GM12875 (cell line): Measurements from ENCODE around the gene TECTB.

ENCODE experiments used
- H3K4me3 ChIP-seq: one replicate; pipeline ENCODE4 v1.5.1; 2011; ENCODE audit warnings: low read depth, low read length, control low read depth
- CTCF ChIP-seq: IDR thresholded peaks from 2 replicates; pipeline ENCODE4 v1.5.1; 2011; ENCODE audit warnings: low read depth, mild to moderate bottlenecking, control low read depth, inconsistent platforms, low read length, moderate library complexity, borderline replicate concordance; ENCODE audit not compliant: insufficient read depth

The TECTB gene

GRCh38 chr10:112295853-112296830, 12.9 kb downstream of the TECTB start:
- TF ChIP-seq CTCF = no peak
- no peak overlapping the region for H3K4me3 ChIP-seq

- no peak overlapping the region for H3K4me3 ChIP-seq
- TF ChIP-seq CTCF = no peak
Measured at GRCh38 chr10:112296908-112297331, 13.7 kb downstream of the TECTB start.

GRCh38 chr10:112298581-112298980, 15.4 kb downstream of the TECTB start:
- no peak overlapping the region for H3K4me3 ChIP-seq
- no peak for TF ChIP-seq CTCF

GRCh38 chr10:112299456-112299855, 16.3 kb downstream of the TECTB start:
- no peak overlapping the region for H3K4me3 ChIP-seq
- TF ChIP-seq CTCF = no peak

GRCh38 chr10:112302335-112302734, 19.1 kb downstream of the TECTB start:
- H3K4me3 ChIP-seq = no peak overlapping the region
- TF ChIP-seq CTCF = no peak

- no peak for TF ChIP-seq CTCF
- H3K4me3 ChIP-seq = no peak overlapping the region
Measured at GRCh38 chr10:112303528-112303927, 20.3 kb downstream of the TECTB start.
